ENCODE data around the gene SUV39H1. TPM values are rescaled to one million over a fixed set of nuclear protein-coding genes. Genes with fewer than 3 reads are reported as not detected.

The SUV39H1 gene
- total RNA-seq, 2 donors from 2014 or later: 7.8 to 10.6 TPM

- Histone ChIP-seq H3K9ac (ENCODE audit: extremely low read depth, low read length, poor library complexity, severe bottlenecking) (no peak overlapping the region), H3K4me3 (ENCODE audit: low read length) (no peak overlapping the region), H3K27ac (ENCODE audit: low read depth, low read length) (no peak overlapping the region), H3K27me3 (ENCODE audit: control insufficient read depth, insufficient read depth, low read length, poor library complexity, severe bottlenecking) (no peaks in the 10 kb centered on the region), H3K36me3 (ENCODE audit: control insufficient read depth, insufficient read depth, low read length) (peaks cover 27% of the 10 kb centered on the region), H3K4me1 (ENCODE audit: control insufficient read depth, insufficient read depth, low read length) (no peaks in the 10 kb centered on the region), H3K9me3 (ENCODE audit: control insufficient read depth, low read length) (no peaks in the 10 kb centered on the region)
- WGBS, 2 experiments (ENCODE audit: insufficient coverage in 1 of 2, insufficient read length in 1 of 2): 86% methylated on average over 4 of the region's 4 CpGs; no CpG with 5 or more reads in 1 of the 2 experiments
- TF ChIP-seq CTCF (conservative IDR thresholded peaks at IDR 0.05): no peak
- Mint-ChIP-seq H3K9me3 (peaks cover 70% of the 10 kb centered on the region), H3K27me3 (ENCODE audit: insufficient read depth) (no peaks in the 10 kb centered on the region), H3K4me1 (no peaks in the 10 kb centered on the region), H3K4me3 (no peak overlapping the region), H3K27ac (no peak overlapping the region), H3K36me3 (ENCODE audit: low read depth) (peaks cover 20% of the 10 kb centered on the region)
- no peak for DNase-seq
Observed at GRCh38 chrX:48703642-48704481, 7.3 kb downstream of the SUV39H1 start.

- no peak overlapping the region for H3K4me3 Mint-ChIP-seq
Observed at GRCh38 chrX:48705871-48706270, 9.3 kb downstream of the SUV39H1 start.

GRCh38 chrX:48709522-48710112 is 13.1 kb downstream of the SUV39H1 start:
- Histone ChIP-seq H3K4me3 (ENCODE audit: low read length) (no peak overlapping the region), H3K27me3 (ENCODE audit: control insufficient read depth, insufficient read depth, low read length, poor library complexity, severe bottlenecking) (no peaks in the 10 kb centered on the region), H3K9ac (ENCODE audit: extremely low read depth, low read length, poor library complexity, severe bottlenecking) (no peak overlapping the region), H3K9me3 (ENCODE audit: control insufficient read depth, low read length) (no peaks in the 10 kb centered on the region), H3K36me3 (ENCODE audit: control insufficient read depth, insufficient read depth, low read length) (no peaks in the 10 kb centered on the region), H3K4me1 (ENCODE audit: control insufficient read depth, insufficient read depth, low read length) (no peaks in the 10 kb centered on the region), H3K27ac (ENCODE audit: low read depth, low read length) (no peak overlapping the region)
- 94 to 97% methylated on average over 3 to 7 of the region's 7 CpGs for WGBS, 2 experiments (ENCODE audit: insufficient coverage in 1 of 2, insufficient read length in 1 of 2)
- no peak for TF ChIP-seq CTCF (conservative IDR thresholded peaks at IDR 0.05)
- no peak for DNase-seq
- Mint-ChIP-seq H3K27ac (no peak overlapping the region), H3K4me1 (peaks cover 9% of the 10 kb centered on the region), H3K4me3 (no peak overlapping the region), H3K36me3 (ENCODE audit: low read depth) (peaks cover 5% of the 10 kb centered on the region), H3K9me3 (peaks cover 72% of the 10 kb centered on the region), H3K27me3 (ENCODE audit: insufficient read depth) (peaks cover 21% of the 10 kb centered on the region)

More at GRCh38 chrX:48705871-48706270, 9.3 kb downstream of the SUV39H1 start:
- Mint-ChIP-seq H3K27me3 (ENCODE audit: insufficient read depth) (no peaks in the 10 kb centered on the region), H3K4me1 (peaks cover 2% of the 10 kb centered on the region), H3K9me3 (peaks cover 69% of the 10 kb centered on the region), H3K36me3 (ENCODE audit: low read depth) (peaks cover 9% of the 10 kb centered on the region), H3K27ac (no peak overlapping the region)
- no peak overlapping the region for H3K9ac ChIP-seq (ENCODE audit: extremely low read depth, low read length, poor library complexity, severe bottlenecking)
- DNase-seq: no peak
- no peak overlapping the region for H3K4me3 ChIP-seq (ENCODE audit: low read length)
- WGBS, 2 experiments (ENCODE audit: insufficient coverage in 1 of 2, insufficient read length in 1 of 2): 95 to 100% methylated on average over 3 to 12 of the region's 12 CpGs
- H3K27ac ChIP-seq (ENCODE audit: low read depth, low read length): no peak overlapping the region
- H3K9me3 ChIP-seq (ENCODE audit: control insufficient read depth, low read length): no peaks in the 10 kb centered on the region
- H3K27me3 ChIP-seq (ENCODE audit: control insufficient read depth, insufficient read depth, low read length, poor library complexity, severe bottlenecking): no peaks in the 10 kb centered on the region
- peaks cover 14% of the 10 kb centered on the region for H3K36me3 ChIP-seq (ENCODE audit: control insufficient read depth, insufficient read depth, low read length)
- TF ChIP-seq CTCF (conservative IDR thresholded peaks at IDR 0.05): no peak
- H3K4me1 ChIP-seq (ENCODE audit: control insufficient read depth, insufficient read depth, low read length): no peaks in the 10 kb centered on the region
